CD14-positive monocyte (primary cell): ENCODE results near the gene TP53BP2. TPM values are rescaled to one million over a fixed set of nuclear protein-coding genes. Genes with fewer than 3 reads are reported as not detected.
A peak's percentile ranks its signal among the peaks of the same experiment; 100 is the strongest.

Experiments
- DNase-seq, 3 donors: peaks; one replicate each; pipeline ENCODE4 v3.0.0-alpha.2; 2011 to 2022
- H2AFZ ChIP-seq: 2 replicates; pipeline ENCODE4 v1.6.0; 2012; ENCODE audit warnings: mild to moderate bottlenecking, low read depth, low read length, inconsistent platforms; ENCODE audit not compliant: insufficient read depth, poor library complexity, severe bottlenecking
- H3K27ac ChIP-seq, 2 donors: 1 replicate in 1 of 2; 2 replicates in 1 of 2; pipeline ENCODE4 v1.5.1; 2012 to 2013; ENCODE audit warnings: low read length in 2 of 2, control low read depth in 1 of 2, inconsistent platforms in 1 of 2, low read depth in 1 of 2, mild to moderate bottlenecking in 1 of 2
- H3K27me3 ChIP-seq, 2 donors: one replicate each; pipeline versions ENCODE4 v1.6.0 to v1.6.1; 2011 to 2013; ENCODE audit warnings: low read length in 2 of 2; ENCODE audit not compliant: control insufficient read depth in 2 of 2, insufficient read depth in 2 of 2
- H3K36me3 ChIP-seq, 2 donors: replicated peaks in 1 of 2; 1 replicate in 1 of 2; 2 replicates in 1 of 2; pipeline versions ENCODE4 v1.5.1 to v1.6.1; 2012 to 2013; ENCODE audit warnings: low read length in 2 of 2, control low read depth in 1 of 2, inconsistent platforms in 1 of 2, mild to moderate bottlenecking in 1 of 2; ENCODE audit not compliant: insufficient read depth in 2 of 2, control insufficient read depth in 1 of 2
- H3K4me1 ChIP-seq, 2 donors: 1 replicate in 1 of 2; 2 replicates in 1 of 2; pipeline versions ENCODE4 v1.5.1 to v1.6.1; 2012 to 2013; ENCODE audit warnings: low read length in 2 of 2, control low read depth in 1 of 2, inconsistent platforms in 1 of 2, mild to moderate bottlenecking in 1 of 2, moderate library complexity in 1 of 2; ENCODE audit not compliant: insufficient read depth in 2 of 2, control insufficient read depth in 1 of 2
- H3K4me2 ChIP-seq: replicated peaks from 2 replicates; pipeline ENCODE3; 2012; ENCODE audit warnings: low read length, moderate library complexity, mild to moderate bottlenecking; ENCODE audit not compliant: poor library complexity, severe bottlenecking; ENCODE audit errors: extremely low read depth
- H3K4me3 ChIP-seq, 3 experiments: fragments of 200-600 bp in 1 of 3; sonication (generic) in 1 of 3; replicated peaks in 1 of 3; 1 replicate in 2 of 3; 2 replicates in 1 of 3; pipeline ENCODE4 v1.5.1; 2011 to 2013; ENCODE audit warnings: low read length in 3 of 3, mild to moderate bottlenecking in 3 of 3, control low read depth in 2 of 3, low read depth in 2 of 3, inconsistent platforms in 1 of 3, moderate library complexity in 1 of 3
- H3K79me2 ChIP-seq: 2 replicates; pipeline ENCODE4 v1.6.0; 2012; ENCODE audit warnings: mild to moderate bottlenecking, control low read depth, inconsistent platforms, low read length, moderate library complexity; ENCODE audit not compliant: insufficient read depth
- H3K9ac ChIP-seq: 2 replicates; pipeline ENCODE4 v1.6.0; 2017; ENCODE audit warnings: low read length, mild to moderate bottlenecking; ENCODE audit not compliant: insufficient read depth, poor library complexity, severe bottlenecking
- H3K9me3 ChIP-seq, 2 donors: replicated peaks in 1 of 2; 1 replicate in 1 of 2; 2 replicates in 1 of 2; pipeline versions ENCODE4 v1.5.1 to v1.6.1; 2012 to 2013; ENCODE audit warnings: low read length in 2 of 2, control low read depth in 1 of 2; ENCODE audit not compliant: control insufficient read depth in 1 of 2, insufficient read depth in 1 of 2
- H4K20me1 ChIP-seq: 2 replicates; pipeline ENCODE4 v1.6.0; 2012; ENCODE audit warnings: mild to moderate bottlenecking, low read length, control low read depth, moderate library complexity; ENCODE audit not compliant: insufficient read depth
- H3K27ac Mint-ChIP-seq, 7 donors: one replicate each; pipeline ENCODE4 v1.8.0; 2020; ENCODE audit warnings: mild to moderate bottlenecking in 7 of 7, mixed read lengths in 7 of 7, moderate library complexity in 6 of 7, inconsistent platforms in 2 of 7
- H3K27me3 Mint-ChIP-seq, 3 donors: one replicate each; pipeline ENCODE4 v1.8.0; 2021 to 2022; ENCODE audit warnings: low read depth in 3 of 3, mild to moderate bottlenecking in 3 of 3, mixed read lengths in 3 of 3, moderate library complexity in 3 of 3, inconsistent platforms in 1 of 3
- H3K36me3 Mint-ChIP-seq, 2 donors: one replicate each; pipeline ENCODE4 v1.8.0; 2020; ENCODE audit warnings: mixed read lengths in 2 of 2, inconsistent platforms in 1 of 2, mild to moderate bottlenecking in 1 of 2
- H3K4me1 Mint-ChIP-seq: one replicate; pipeline ENCODE4 v1.8.0; 2020; ENCODE audit warnings: mild to moderate bottlenecking, mixed read lengths
- H3K4me3 Mint-ChIP-seq, 2 donors: one replicate each; pipeline ENCODE4 v1.8.0; 2020; ENCODE audit warnings: mild to moderate bottlenecking in 2 of 2, mixed read lengths in 2 of 2, moderate library complexity in 1 of 2
- H3K9me3 Mint-ChIP-seq, 7 donors: one replicate each; pipeline ENCODE4 v1.8.0; 2020 to 2022; ENCODE audit warnings: mixed read lengths in 7 of 7, mild to moderate bottlenecking in 6 of 7, moderate library complexity in 6 of 7, inconsistent platforms in 2 of 7
- CTCF ChIP-seq: fragments of 200-600 bp; IDR thresholded peaks from one replicate; pipeline ENCODE4 v1.8.0; 2022; ENCODE audit warnings: antibody characterized with exemption, mild to moderate bottlenecking
- WGBS: methylation state at CpG from one replicate; pipeline ENCODE4 v1.1.5; 2013; ENCODE audit warnings: missing lambda C conversion rate; ENCODE audit not compliant: insufficient coverage; 5-methylcytosine and 5-hydroxymethylcytosine counted together
- intact Hi-C, 2 donors: fragments of 100-400 bp; cut with micrococcal nuclease; formaldehyde crosslinking; loops; one replicate each; pipeline versions ENCODE4 v1.15.0 to v1.15.1; 2023
- polyA plus RNA-seq, 3 donors: library from polyadenylated mRNA; depleted of rRNA in 1 of 3; unstranded in 2 of 3; stranded (reverse) in 1 of 3; fragments of 300-500 nt in 2 of 3; fragments of >200 nt in 1 of 3; fragmentation: Illumina TruSeq in 2 of 3; gene quantifications; 1 replicate in 2 of 3; 2 replicates in 1 of 3; pipeline ENCODE4 v1.2.3, GENCODE V29; 2012 to 2021

Gene TP53BP2
- polyA plus RNA-seq, 3 donors: 5.7 to 19.7 (median 8.8) TPM

DNA sequence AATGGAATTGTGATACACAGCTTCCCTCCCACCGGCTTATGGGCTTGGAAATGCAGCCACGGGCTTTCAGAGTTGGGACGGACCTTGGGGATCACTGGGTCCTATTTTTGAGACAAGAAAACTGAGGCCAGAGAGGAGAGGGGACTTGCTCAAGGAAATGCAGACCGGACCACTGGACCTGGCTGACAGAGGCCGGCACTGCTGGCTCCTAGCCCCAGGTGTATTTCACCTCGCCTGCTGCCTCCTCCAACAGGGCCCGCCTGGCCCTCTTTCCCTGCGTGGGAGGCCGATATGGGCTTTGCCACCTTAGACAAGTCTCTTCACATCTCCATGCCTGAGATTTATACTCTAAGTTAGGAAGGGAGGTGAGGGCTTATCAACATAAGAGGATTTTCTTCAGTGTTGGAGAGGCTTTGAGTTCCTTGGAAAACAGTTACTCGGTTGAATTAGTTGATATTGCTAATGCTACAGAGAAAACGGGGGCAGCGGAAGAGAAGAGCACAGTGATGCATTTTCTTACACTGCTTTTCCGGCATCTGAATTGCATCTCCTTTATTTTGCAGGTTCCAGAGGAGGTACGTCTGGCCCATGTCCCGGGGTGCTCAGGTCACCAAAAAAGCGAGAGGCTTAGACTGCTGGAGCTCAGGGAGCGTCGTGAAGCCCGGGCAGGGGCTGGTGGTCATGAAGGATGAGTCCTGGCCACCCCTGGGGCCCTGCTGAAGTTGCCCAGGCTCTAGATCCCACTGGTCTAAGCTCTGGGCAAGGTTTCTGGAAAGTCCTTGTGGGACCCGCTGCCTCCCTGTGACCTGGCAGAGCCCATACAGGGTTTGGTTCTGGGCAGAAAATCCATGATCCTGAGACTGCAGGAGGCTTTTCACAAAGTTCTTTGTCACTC lies 88.7 kb downstream of the TP53BP2 start:
- H3K36me3 Mint-ChIP-seq: peaks cover 89 to 100% of the 10 kb centered on the region in 2 donors
- H3K4me1 Mint-ChIP-seq: peaks cover 10% of the 10 kb centered on the region
- Histone ChIP-seq H3K27ac (no peak overlapping the region), H3K36me3 (peaks cover 100% of the 10 kb centered on the region in 2 donors), H3K79me2 (no peaks in the 10 kb centered on the region), H3K9me3 (no peaks in the 10 kb centered on the region), H2AFZ (no peak overlapping the region), H4K20me1 (peaks cover 11% of the 10 kb centered on the region), H3K9ac (no peak overlapping the region), H3K4me1 (peaks cover 4 to 10% of the 10 kb centered on the region in 2 donors), H3K4me2 (no peak overlapping the region), H3K27me3 (no peaks in the 10 kb centered on the region), H3K4me3 (no peak overlapping the region)
- over 99% methylated on average over 17 of the region's 20 CpGs for WGBS
- DNase-seq: no peak
- intact Hi-C loops: no loop called here
- no peak overlapping the region for H3K4me3 Mint-ChIP-seq
- H3K27me3 Mint-ChIP-seq: peaks cover 0 to 5% (median 0%) of the 10 kb centered on the region in 3 donors
- peak overlapping the region in 2 of 7 donors; percentile 12 to 57 for H3K27ac Mint-ChIP-seq
- TF ChIP-seq CTCF: no peak
- H3K9me3 Mint-ChIP-seq: no peaks in the 10 kb centered on the region

DNA sequence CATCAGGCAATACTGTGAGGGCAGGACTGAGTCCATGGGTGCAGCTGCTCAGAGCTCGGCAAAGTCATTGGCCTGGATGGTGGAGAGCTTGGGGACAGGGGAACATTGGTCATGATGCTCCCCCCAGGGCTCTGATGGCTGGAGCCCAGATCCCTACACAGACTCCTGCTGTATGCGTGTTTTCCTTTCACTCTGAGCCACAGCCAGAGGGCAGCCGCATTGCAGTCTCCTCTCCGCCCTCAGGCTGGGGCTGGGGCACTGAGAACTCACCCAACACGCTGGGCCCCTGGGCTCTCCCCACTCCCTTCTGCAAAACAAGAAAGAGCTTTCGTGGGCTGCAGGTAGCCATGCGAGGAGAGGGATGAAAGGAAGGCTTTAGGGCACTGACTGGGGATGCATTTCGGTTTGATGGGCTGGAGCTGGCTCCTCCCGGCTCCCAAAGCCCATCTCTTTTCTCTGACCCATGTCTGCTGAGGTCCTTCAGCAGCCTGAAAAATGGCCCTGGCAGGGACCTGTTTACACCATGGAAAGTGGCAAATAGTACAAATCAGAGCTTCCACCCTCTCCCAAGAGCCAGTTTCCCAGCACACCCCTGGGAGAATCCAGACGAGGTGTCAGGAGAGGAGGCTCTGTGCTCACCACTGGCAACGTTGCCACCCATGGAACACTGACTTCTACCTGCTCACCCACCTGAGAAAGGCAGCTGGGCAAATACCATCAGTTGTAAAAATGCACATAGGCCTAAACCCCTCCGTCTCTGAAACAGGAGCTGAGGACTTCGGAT lies 89.6 kb downstream of the TP53BP2 start:
- no peaks in the 10 kb centered on the region for H3K79me2 ChIP-seq
- H3K27ac Mint-ChIP-seq: peak overlapping the region in 1 of 7 donors; percentile 26
- peaks cover 10% of the 10 kb centered on the region for H3K4me1 Mint-ChIP-seq
- no peak overlapping the region for H3K27ac ChIP-seq
- intact Hi-C loops: no loop called here
- 95% methylated on average over 8 of the region's 13 CpGs for WGBS
- H3K36me3 ChIP-seq: peaks cover 100% of the 10 kb centered on the region in 2 donors
- peaks cover 4 to 10% of the 10 kb centered on the region in 2 donors for H3K4me1 ChIP-seq
- H3K9me3 ChIP-seq: no peaks in the 10 kb centered on the region
- H3K27me3 Mint-ChIP-seq: peaks cover 0 to 3% (median 2%) of the 10 kb centered on the region in 3 donors
- H2AFZ ChIP-seq: no peak overlapping the region
- H3K9me3 Mint-ChIP-seq: no peaks in the 10 kb centered on the region
- peaks cover 11% of the 10 kb centered on the region for H4K20me1 ChIP-seq
- no peak for DNase-seq
- peaks cover 89 to 100% of the 10 kb centered on the region in 2 donors for H3K36me3 Mint-ChIP-seq
- no peak overlapping the region for H3K9ac ChIP-seq
- no peak overlapping the region for H3K4me2 ChIP-seq
- no peaks in the 10 kb centered on the region for H3K27me3 ChIP-seq
- H3K4me3 ChIP-seq: no peak overlapping the region
- H3K4me3 Mint-ChIP-seq: no peak overlapping the region
- TF ChIP-seq CTCF: no peak
